Body of pancreas (tissue), 4 donors: ENCODE data around the gene BACE2. TPM values are rescaled to one million over a fixed set of nuclear protein-coding genes. Genes with fewer than 3 reads are reported as not detected.

Experiments used
- ATAC-seq: fragments of 150-250 bp; one replicate; pipeline ENCODE4 v1.9.1; 2016
- DNase-seq, 4 donors: peaks; one replicate each; pipeline ENCODE4 v3.0.0-alpha.2; 2019
- H3K27ac ChIP-seq, 4 donors: fragments of 200-600 bp; sonication (generic); 1 replicate in 3 of 4; 2 replicates in 1 of 4; pipeline versions ENCODE4 v1.5.1 to v1.6.1; 2016 to 2019; ENCODE audit warnings: mild to moderate bottlenecking in 1 of 4, mixed read lengths in 1 of 4, moderate library complexity in 1 of 4
- H3K27me3 ChIP-seq, 2 donors: fragments of 200-600 bp; sonication (generic); one replicate each; pipeline ENCODE4 v1.6.0; 2016; ENCODE audit warnings: mild to moderate bottlenecking in 1 of 2
- H3K36me3 ChIP-seq, 2 donors: fragments of 200-600 bp; sonication (generic); replicated peaks in 1 of 2; 2 replicates each; pipeline ENCODE4 v1.5.1; 2016; ENCODE audit warnings: low read depth in 2 of 2; ENCODE audit not compliant: insufficient read depth in 1 of 2
- H3K4me1 ChIP-seq: fragments of 200-600 bp; sonication (generic); one replicate; pipeline ENCODE4 v1.6.0; 2016
- H3K4me3 ChIP-seq, 2 donors: fragments of 200-600 bp; sonication (generic); 1 replicate in 1 of 2; 2 replicates in 1 of 2; pipeline ENCODE4 v1.5.1; 2016 to 2019
- H3K9me3 ChIP-seq, 3 donors: fragments of 200-600 bp; sonication (generic); 1 replicate in 2 of 3; 2 replicates in 1 of 3; pipeline ENCODE4 v1.5.1; 2016
- POLR2A ChIP-seq, 3 donors: fragments of 450-650 bp; IDR thresholded peaks; one replicate each; pipeline ENCODE4 v1.6.1; 2016; ENCODE audit warnings: antibody characterized with exemption in 3 of 3, mild to moderate bottlenecking in 2 of 3
- WGBS, 2 donors: methylation state at CpG; one replicate each; pipeline ENCODE4 v1.1.5; 2017; 5-methylcytosine and 5-hydroxymethylcytosine counted together
- intact Hi-C: fragments of 100-400 bp; cut with DNase I; formaldehyde crosslinking; loops from one replicate; pipeline ENCODE4 v1.15.1; 2023
- total RNA-seq, 2 donors: library from RNA; depleted of rRNA; stranded (reverse); fragments of >200 nt; gene quantifications; one replicate each; pipeline ENCODE4 v1.1.0, GENCODE V29; 2016
- TF ChIP-seq, protein P1 (sequence below), 7 experiments: fragments of 450-650 bp in 4 of 7; fragments of 200-600 bp in 3 of 7; sonication (generic) in 3 of 7; IDR thresholded peaks; one replicate each; pipeline ENCODE4 v1.5.1; 2016 to 2019; ENCODE audit warnings: antibody characterized with exemption in 7 of 7

The BACE2 gene
- total RNA-seq, 2 donors from 2014 or later: 86.4 to 107 TPM

DNA sequence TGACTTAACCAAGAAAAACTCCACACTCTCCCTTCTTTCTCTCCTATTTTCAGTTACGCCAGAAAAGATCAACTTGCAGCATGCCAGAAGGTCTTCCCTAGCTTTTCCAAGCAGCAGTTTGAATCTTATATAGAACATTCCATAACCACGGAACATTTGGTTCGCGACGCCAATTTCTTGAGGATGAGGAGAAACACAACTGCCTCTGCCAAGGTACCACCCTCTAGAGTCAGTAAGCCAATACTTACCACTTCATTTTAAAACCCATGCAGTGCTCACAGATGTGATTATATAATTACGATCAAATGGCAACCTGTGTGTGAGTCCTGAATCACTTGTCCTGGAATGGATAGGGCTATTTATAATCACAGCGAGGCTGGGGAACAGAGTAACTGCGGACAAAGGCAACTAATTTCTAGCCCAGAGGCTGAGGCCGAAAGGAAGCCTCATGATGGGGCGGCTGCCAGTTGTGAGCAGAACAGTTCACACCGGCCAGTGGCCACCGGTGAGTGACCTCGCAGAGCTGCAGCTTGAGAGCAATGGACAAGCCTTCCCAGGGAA is 43.2 kb upstream of the BACE2 start:
- TF ChIP-seq, protein P1, sequence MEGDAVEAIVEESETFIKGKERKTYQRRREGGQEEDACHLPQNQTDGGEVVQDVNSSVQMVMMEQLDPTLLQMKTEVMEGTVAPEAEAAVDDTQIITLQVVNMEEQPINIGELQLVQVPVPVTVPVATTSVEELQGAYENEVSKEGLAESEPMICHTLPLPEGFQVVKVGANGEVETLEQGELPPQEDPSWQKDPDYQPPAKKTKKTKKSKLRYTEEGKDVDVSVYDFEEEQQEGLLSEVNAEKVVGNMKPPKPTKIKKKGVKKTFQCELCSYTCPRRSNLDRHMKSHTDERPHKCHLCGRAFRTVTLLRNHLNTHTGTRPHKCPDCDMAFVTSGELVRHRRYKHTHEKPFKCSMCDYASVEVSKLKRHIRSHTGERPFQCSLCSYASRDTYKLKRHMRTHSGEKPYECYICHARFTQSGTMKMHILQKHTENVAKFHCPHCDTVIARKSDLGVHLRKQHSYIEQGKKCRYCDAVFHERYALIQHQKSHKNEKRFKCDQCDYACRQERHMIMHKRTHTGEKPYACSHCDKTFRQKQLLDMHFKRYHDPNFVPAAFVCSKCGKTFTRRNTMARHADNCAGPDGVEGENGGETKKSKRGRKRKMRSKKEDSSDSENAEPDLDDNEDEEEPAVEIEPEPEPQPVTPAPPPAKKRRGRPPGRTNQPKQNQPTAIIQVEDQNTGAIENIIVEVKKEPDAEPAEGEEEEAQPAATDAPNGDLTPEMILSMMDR (IDR thresholded peaks at IDR 0.05): no peak
- intact Hi-C loops: no loop called here
- DNase-seq (no peak), ATAC-seq (no peak)
- H3K27me3 ChIP-seq: no peaks in the 10 kb centered on the region
- 63 to 74% methylated on average over 13 of the region's 13 CpGs for WGBS, 2 donors
- no peaks in the 10 kb centered on the region for H3K9me3 ChIP-seq
- no peaks in the 10 kb centered on the region for H3K4me1 ChIP-seq
- no peak overlapping the region for H3K4me3 ChIP-seq
- H3K36me3 ChIP-seq: no peaks in the 10 kb centered on the region
- no peak overlapping the region for H3K27ac ChIP-seq

DNA sequence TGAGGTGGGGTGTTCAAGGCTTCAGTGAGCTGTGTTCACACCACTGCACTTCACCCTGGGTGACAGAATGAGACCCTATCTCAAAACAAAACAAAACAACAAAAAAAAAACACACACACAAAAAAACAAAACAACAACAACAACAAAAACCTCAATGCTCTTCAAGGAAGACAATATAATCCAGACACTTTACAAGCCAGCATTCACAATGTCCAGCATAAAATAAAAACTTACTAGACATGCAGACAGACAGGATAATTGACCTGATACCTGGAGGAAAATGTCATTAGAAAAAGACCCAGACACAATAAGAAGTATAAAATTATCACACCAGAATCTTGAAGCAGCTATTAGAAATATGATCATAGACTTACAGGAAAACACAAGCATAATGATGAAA is 39.0 kb upstream of the BACE2 start:
- no peaks in the 10 kb centered on the region for H3K36me3 ChIP-seq
- intact Hi-C loops: no loop called here
- ATAC-seq: no peak
- H3K27me3 ChIP-seq: no peaks in the 10 kb centered on the region
- H3K9me3 ChIP-seq: no peaks in the 10 kb centered on the region
- TF ChIP-seq POLR2A (IDR thresholded peaks at IDR 0.05): no peak
- TF ChIP-seq, protein P1 (IDR thresholded peaks at IDR 0.05): no peak
- H3K4me1 ChIP-seq: no peaks in the 10 kb centered on the region
- H3K27ac ChIP-seq: no peak overlapping the region
- no peak overlapping the region for H3K4me3 ChIP-seq
- no peak for DNase-seq

DNA sequence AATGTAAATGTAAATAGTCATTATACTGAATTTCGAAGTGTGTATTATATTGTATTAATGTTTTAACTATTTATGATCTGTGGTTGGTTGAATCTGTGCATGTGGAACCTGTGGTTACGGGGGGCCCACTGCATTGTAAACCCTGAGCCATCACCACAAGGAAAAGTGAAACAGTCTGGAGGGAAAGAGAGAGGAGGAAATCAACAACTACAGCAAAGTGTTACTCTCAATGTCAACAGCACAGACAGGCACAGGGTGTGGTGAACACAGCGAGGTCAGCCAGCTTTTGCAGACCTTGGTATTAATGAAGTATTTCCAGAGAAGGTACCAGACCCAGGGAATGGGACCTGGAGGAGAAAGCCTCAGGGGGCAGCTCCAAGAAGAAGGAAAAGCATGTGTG is 37.1 kb upstream of the BACE2 start:
- H3K27me3 ChIP-seq: no peaks in the 10 kb centered on the region
- intact Hi-C loops: no loop called here
- DNase-seq: peak in 1 of 4 donors; percentile 2
- TF ChIP-seq, protein P1 (IDR thresholded peaks at IDR 0.05): no peak
- TF ChIP-seq POLR2A (IDR thresholded peaks at IDR 0.05): no peak
- WGBS, 2 donors: 57 to 61% methylated on average over 3 of the region's 3 CpGs
- no peaks in the 10 kb centered on the region for H3K36me3 ChIP-seq
- no peaks in the 10 kb centered on the region for H3K4me1 ChIP-seq
- H3K27ac ChIP-seq: no peak overlapping the region
- no peak overlapping the region for H3K4me3 ChIP-seq
- ATAC-seq: no peak
- H3K9me3 ChIP-seq: no peaks in the 10 kb centered on the region

DNA sequence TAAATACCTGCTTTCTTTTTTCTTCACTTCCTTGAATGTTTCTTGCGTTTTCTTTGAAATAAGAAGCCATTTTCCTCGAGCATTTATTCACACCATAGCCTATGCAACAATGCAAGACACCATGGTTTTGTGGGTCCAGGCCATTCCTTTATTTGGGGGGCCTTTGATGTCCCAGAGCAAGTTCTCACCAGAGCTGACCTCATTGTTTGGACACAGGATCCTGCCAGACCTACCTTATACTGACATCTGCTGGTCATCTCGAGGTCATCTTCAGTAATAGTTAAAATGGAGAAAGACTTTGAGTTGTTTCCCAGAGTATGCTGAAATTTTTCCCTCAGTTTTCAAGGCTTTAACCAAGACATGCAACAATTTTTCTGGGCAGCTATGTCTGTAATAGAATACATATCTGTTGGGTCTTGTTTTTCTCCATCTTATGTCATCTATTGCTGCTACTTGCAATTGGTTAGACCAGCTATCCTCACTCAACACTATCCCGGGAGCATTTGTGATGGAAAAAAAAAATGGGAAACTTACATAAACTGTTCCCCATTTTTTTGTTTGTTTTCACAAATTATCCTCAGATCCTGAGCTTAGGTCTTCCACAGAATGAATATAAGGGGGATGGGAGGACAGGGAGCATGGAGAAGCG is 34.0 kb upstream of the BACE2 start:
- Histone ChIP-seq H3K27ac (no peak overlapping the region), H3K9me3 (no peaks in the 10 kb centered on the region), H3K4me3 (no peak overlapping the region), H3K27me3 (no peaks in the 10 kb centered on the region), H3K4me1 (peaks cover 10% of the 10 kb centered on the region), H3K36me3 (no peaks in the 10 kb centered on the region)
- WGBS, 2 donors: 45 to 49% methylated on average over 5 of the region's 5 CpGs
- DNase-seq (no peak), ATAC-seq (no peak)
- TF ChIP-seq, protein P1 (IDR thresholded peaks at IDR 0.05): peak in 2 of 7 experiments; percentile 25 to 32
- TF ChIP-seq POLR2A (IDR thresholded peaks at IDR 0.05): no peak
- intact Hi-C loops: no loop called here

DNA sequence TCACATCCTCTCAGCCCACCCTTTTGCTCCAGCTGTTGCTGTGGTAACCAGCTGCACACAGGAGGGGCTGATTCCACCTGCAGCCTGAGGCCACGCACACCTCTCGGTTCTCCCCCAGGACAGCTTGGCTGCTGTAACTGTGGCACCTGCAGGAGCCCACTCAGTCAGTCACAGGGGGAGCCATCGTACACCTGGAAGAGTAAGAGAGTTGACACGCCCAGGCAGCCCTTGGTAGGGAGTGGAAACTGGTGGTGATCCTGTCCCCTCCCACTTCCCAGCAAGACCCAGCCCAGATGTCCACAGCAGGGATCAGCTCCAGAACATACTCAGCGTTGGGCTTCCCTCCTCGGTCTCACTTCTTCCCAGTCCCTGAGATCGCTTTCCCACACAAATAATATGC is 32.2 kb upstream of the BACE2 start:
- peaks cover 13% of the 10 kb centered on the region for H3K4me1 ChIP-seq
- TF ChIP-seq, protein P1 (IDR thresholded peaks at IDR 0.05): no peak
- TF ChIP-seq POLR2A (IDR thresholded peaks at IDR 0.05): no peak
- H3K27me3 ChIP-seq: no peaks in the 10 kb centered on the region
- intact Hi-C loops: no loop called here
- H3K4me3 ChIP-seq: no peak overlapping the region
- DNase-seq (no peak), ATAC-seq (no peak)
- WGBS, 2 donors: 59 to 68% methylated on average over 7 of the region's 7 CpGs
- H3K9me3 ChIP-seq: no peaks in the 10 kb centered on the region
- H3K27ac ChIP-seq: no peak overlapping the region
- no peaks in the 10 kb centered on the region for H3K36me3 ChIP-seq
